NCI-H128 (cell line): ENCODE data around the gene NR2F1-AS1.

Source experiments
- DNase-seq: peaks from one replicate; lab custom pipeline; 2025; ENCODE audit not compliant: unreplicated experiment; lab: John Stamatoyannopoulos, UW

NR2F1-AS1 gene

GRCh38 chr5:93436083-93436482, 144.9 kb downstream of the NR2F1-AS1 start:
- no peak for DNase-seq

- DNase-seq = no peak
Measured at GRCh38 chr5:93433422-93433821, 147.6 kb downstream of the NR2F1-AS1 start.

- no peak for DNase-seq
Measured at GRCh38 chr5:93431250-93431649, 149.8 kb downstream of the NR2F1-AS1 start.

- no peak for DNase-seq
Measured at GRCh38 chr5:93430673-93431199, 150.3 kb downstream of the NR2F1-AS1 start.

- DNase-seq = no peak
Measured at GRCh38 chr5:93430118-93430517, 150.9 kb downstream of the NR2F1-AS1 start.

- no peak for DNase-seq
Measured at GRCh38 chr5:93428868-93429267, 152.2 kb downstream of the NR2F1-AS1 start.

GRCh38 chr5:93427316-93427715, 153.7 kb downstream of the NR2F1-AS1 start:
- DNase-seq = no peak

GRCh38 chr5:93425096-93425495, 155.9 kb downstream of the NR2F1-AS1 start:
- DNase-seq = no peak

GRCh38 chr5:93423300-93423699, 157.7 kb downstream of the NR2F1-AS1 start:
- DNase-seq = no peak

GRCh38 chr5:93422652-93423280, 158.3 kb downstream of the NR2F1-AS1 start:
- DNase-seq = no peak

- no peak for DNase-seq
Measured at GRCh38 chr5:93421987-93422401, 159.0 kb downstream of the NR2F1-AS1 start.

GRCh38 chr5:93421468-93421867, 159.6 kb downstream of the NR2F1-AS1 start:
- DNase-seq = no peak

GRCh38 chr5:93417490-93417889, 163.5 kb downstream of the NR2F1-AS1 start:
- no peak for DNase-seq

GRCh38 chr5:93415819-93416218, 165.2 kb downstream of the NR2F1-AS1 start:
- DNase-seq = no peak

GRCh38 chr5:93411716-93412115, 169.3 kb downstream of the NR2F1-AS1 start:
- DNase-seq = no peak

- no peak for DNase-seq
Measured at GRCh38 chr5:93409691-93410090, 171.3 kb downstream of the NR2F1-AS1 start.

- DNase-seq = no peak
Measured at GRCh38 chr5:93407454-93407853, 173.6 kb downstream of the NR2F1-AS1 start.

- no peak for DNase-seq
Measured at GRCh38 chr5:93406971-93407401, 174.0 kb downstream of the NR2F1-AS1 start.

- no peak for DNase-seq
Measured at GRCh38 chr5:93404246-93404645, 176.8 kb downstream of the NR2F1-AS1 start.

- no peak for DNase-seq
Measured at GRCh38 chr5:93403141-93403928, 177.7 kb downstream of the NR2F1-AS1 start.

- DNase-seq = no peak
Measured at GRCh38 chr5:93402451-93402850, 178.6 kb downstream of the NR2F1-AS1 start.

- DNase-seq = no peak
Measured at GRCh38 chr5:93401634-93402213, 179.3 kb downstream of the NR2F1-AS1 start.
